ENCODE measurements around the gene LSM4. TPM values are rescaled to one million over a fixed set of nuclear protein-coding genes. Genes with fewer than 3 reads are reported as not detected.
A peak's percentile ranks its signal among the peaks of the same experiment; 100 is the strongest.

The LSM4 gene
- total and polyA plus RNA-seq, 2 of the 13 experiments (the other 11 are each of a cell fraction or from before 2014, with no cell fraction given) = 65.8 to 166 TPM

DNA sequence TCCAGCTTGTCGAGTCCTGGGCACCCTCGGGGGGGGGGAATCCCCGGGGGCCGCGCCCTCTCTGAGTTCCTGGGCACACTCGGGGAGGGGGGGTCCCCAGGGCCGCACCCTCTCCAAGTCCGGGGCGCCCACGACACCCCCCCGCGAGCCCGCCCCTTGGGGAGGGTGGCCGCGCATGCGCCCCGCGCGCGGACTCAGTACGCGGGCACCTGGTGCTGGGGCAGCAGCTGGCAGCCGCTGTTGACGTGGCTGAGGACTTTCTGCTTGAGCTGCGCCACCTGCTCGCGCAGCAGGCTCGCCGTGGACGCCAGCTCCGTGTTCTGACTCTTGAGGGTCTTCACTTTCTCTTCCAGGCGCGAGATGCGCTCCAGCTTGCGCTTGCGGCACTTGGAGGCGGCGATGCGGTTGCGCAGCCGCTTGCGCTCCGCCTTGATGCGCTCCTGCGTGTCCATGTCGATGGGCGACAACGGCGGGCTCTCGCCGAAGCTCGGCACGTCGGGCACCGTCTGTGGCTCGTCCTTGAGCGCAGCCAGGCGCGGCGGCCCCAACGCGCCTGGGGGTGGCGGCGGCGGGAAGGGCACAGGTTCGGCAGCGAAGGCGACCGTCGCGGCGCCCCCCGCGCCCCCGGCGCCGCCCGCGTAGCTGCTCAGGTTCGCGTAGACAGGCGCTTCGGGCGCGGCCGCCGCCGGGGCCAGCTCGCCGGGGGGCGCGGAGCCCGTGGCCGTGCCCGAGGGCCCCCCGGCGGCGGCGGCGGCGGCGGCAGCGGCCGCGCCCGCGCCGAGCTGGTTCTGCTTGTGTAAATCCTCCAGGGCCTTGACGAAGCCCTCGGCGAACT lies 42.4 kb downstream of the LSM4 start (continued):
- TF ChIP-seq, protein P1, sequence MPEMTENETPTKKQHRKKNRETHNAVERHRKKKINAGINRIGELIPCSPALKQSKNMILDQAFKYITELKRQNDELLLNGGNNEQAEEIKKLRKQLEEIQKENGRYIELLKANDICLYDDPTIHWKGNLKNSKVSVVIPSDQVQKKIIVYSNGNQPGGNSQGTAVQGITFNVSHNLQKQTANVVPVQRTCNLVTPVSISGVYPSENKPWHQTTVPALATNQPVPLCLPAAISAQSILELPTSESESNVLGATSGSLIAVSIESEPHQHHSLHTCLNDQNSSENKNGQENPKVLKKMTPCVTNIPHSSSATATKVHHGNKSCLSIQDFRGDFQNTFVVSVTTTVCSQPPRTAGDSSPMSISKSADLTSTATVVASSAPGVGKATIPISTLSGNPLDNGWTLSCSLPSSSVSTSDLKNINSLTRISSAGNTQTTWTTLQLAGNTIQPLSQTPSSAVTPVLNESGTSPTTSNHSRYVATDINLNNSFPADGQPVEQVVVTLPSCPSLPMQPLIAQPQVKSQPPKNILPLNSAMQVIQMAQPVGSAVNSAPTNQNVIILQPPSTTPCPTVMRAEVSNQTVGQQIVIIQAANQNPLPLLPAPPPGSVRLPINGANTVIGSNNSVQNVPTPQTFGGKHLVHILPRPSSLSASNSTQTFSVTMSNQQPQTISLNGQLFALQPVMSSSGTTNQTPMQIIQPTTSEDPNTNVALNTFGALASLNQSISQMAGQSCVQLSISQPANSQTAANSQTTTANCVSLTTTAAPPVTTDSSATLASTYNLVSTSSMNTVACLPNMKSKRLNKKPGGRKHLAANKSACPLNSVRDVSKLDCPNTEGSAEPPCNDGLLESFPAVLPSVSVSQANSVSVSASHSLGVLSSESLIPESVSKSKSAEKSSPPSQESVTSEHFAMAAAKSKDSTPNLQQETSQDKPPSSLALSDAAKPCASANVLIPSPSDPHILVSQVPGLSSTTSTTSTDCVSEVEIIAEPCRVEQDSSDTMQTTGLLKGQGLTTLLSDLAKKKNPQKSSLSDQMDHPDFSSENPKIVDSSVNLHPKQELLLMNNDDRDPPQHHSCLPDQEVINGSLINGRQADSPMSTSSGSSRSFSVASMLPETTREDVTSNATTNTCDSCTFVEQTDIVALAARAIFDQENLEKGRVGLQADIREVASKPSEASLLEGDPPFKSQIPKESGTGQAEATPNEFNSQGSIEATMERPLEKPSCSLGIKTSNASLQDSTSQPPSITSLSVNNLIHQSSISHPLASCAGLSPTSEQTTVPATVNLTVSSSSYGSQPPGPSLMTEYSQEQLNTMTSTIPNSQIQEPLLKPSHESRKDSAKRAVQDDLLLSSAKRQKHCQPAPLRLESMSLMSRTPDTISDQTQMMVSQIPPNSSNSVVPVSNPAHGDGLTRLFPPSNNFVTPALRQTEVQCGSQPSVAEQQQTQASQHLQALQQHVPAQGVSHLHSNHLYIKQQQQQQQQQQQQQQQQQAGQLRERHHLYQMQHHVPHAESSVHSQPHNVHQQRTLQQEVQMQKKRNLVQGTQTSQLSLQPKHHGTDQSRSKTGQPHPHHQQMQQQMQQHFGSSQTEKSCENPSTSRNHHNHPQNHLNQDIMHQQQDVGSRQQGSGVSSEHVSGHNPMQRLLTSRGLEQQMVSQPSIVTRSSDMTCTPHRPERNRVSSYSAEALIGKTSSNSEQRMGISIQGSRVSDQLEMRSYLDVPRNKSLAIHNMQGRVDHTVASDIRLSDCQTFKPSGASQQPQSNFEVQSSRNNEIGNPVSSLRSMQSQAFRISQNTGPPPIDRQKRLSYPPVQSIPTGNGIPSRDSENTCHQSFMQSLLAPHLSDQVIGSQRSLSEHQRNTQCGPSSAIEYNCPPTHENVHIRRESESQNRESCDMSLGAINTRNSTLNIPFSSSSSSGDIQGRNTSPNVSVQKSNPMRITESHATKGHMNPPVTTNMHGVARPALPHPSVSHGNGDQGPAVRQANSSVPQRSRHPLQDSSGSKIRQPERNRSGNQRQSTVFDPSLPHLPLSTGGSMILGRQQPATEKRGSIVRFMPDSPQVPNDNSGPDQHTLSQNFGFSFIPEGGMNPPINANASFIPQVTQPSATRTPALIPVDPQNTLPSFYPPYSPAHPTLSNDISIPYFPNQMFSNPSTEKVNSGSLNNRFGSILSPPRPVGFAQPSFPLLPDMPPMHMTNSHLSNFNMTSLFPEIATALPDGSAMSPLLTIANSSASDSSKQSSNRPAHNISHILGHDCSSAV (CRISPR knock-in tag; IDR thresholded peaks at IDR 0.05; ENCODE audit: borderline replicate concordance) = no peak
- TF ChIP-seq ZNF354B (CRISPR knock-in tag; IDR thresholded peaks at IDR 0.05) (no peak), ZNF564 (CRISPR knock-in tag; IDR thresholded peaks at IDR 0.05) (no peak; the same call in 1 of the 2 replicates), SOX6 (IDR thresholded peaks at IDR 0.05) (no peak), SOX6 (CRISPR knock-in tag; IDR thresholded peaks at IDR 0.05) (no peak), CHCHD3 (CRISPR knock-in tag; IDR thresholded peaks at IDR 0.05) (no peak), KDM3A (CRISPR knock-in tag; IDR thresholded peaks at IDR 0.05; ENCODE audit: low read depth) (0 out of 2 replicates have a peak, but pooled peaks have one; percentile 27), RARG (CRISPR knock-in tag; IDR thresholded peaks at IDR 0.05; ENCODE audit: low read depth) (no peak), ZNF121 (CRISPR knock-in tag; IDR thresholded peaks at IDR 0.05) (no peak), KAT7 (CRISPR knock-in tag; IDR thresholded peaks at IDR 0.05; ENCODE audit: borderline replicate concordance) (peak; percentile 85; the same call in 1 of the 2 replicates), ZNF782 (CRISPR knock-in tag; IDR thresholded peaks at IDR 0.05; ENCODE audit: borderline replicate concordance) (peak; percentile 64; the same call in 1 of the 2 replicates), MATR3 (CRISPR knock-in tag; IDR thresholded peaks at IDR 0.05) (no peak), NCOA5 (CRISPR knock-in tag; IDR thresholded peaks at IDR 0.05) (peak; percentile 79; the same call in 1 of the 2 replicates), SKI (IDR thresholded peaks at IDR 0.05; ENCODE audit: partially characterized antibody) (no peak), ZNF772 (CRISPR knock-in tag; IDR thresholded peaks at IDR 0.05) (no peak), SOX13 (IDR thresholded peaks at IDR 0.05) (no peak), SOX13 (CRISPR knock-in tag; conservative IDR thresholded peaks at IDR 0.05 in 1 of 2, IDR thresholded peaks at IDR 0.05 in 1 of 2) (no peak), ZKSCAN5 (CRISPR knock-in tag; IDR thresholded peaks at IDR 0.05) (no peak), SMC3 (IDR thresholded peaks at IDR 0.05; ENCODE audit: low read length) (no peak), PTBP1 (IDR thresholded peaks at IDR 0.05; ENCODE audit: low read depth, low read length, poor library complexity, severe bottlenecking) (no peak), ZNF530 (CRISPR knock-in tag; IDR thresholded peaks at IDR 0.05; ENCODE audit: low read depth) (no peak)
- TF ChIP-seq, protein P2, sequence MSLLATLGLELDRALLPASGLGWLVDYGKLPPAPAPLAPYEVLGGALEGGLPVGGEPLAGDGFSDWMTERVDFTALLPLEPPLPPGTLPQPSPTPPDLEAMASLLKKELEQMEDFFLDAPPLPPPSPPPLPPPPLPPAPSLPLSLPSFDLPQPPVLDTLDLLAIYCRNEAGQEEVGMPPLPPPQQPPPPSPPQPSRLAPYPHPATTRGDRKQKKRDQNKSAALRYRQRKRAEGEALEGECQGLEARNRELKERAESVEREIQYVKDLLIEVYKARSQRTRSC (CRISPR knock-in tag; IDR thresholded peaks at IDR 0.05; ENCODE audit: low read depth) = no peak
